Upper lobe of left lung (tissue), 6 donors: ENCODE data around the gene ONECUT3. TPM values are rescaled to one million over a fixed set of nuclear protein-coding genes. Genes with fewer than 3 reads are reported as not detected.
A peak's percentile ranks its signal among the peaks of the same experiment; 100 is the strongest.

ENCODE experiments used
- ATAC-seq, 2 donors: fragments of 200-7000 bp; cut with Tn5 transposase; one replicate each; pipeline ENCODE4 v1.9.1; 2022; ENCODE audit warnings: mild to moderate bottlenecking in 2 of 2, moderate library complexity in 2 of 2; ENCODE audit not compliant: low FRiP score in 2 of 2
- DNase-seq, 2 donors: peaks; one replicate each; pipeline ENCODE4 v3.0.0-alpha.2; 2019 to 2020
- H3K27ac ChIP-seq, 4 donors: fragments of 200-600 bp; sonication (generic); one replicate each; pipeline ENCODE4 v1.5.1; 2016 to 2019
- H3K27me3 ChIP-seq, 4 donors: fragments of 200-600 bp; sonication (generic); one replicate each; pipeline ENCODE4 v1.5.1; 2017 to 2019
- H3K36me3 ChIP-seq, 4 donors: fragments of 200-600 bp; sonication (generic); one replicate each; pipeline ENCODE4 v1.5.1; 2016 to 2019
- H3K4me1 ChIP-seq, 4 donors: fragments of 200-600 bp; sonication (generic); one replicate each; pipeline ENCODE4 v1.5.1; 2018 to 2019
- H3K4me3 ChIP-seq, 4 donors: fragments of 200-600 bp; sonication (generic); one replicate each; pipeline ENCODE4 v1.5.1; 2017 to 2019; ENCODE audit warnings: mild to moderate bottlenecking in 2 of 4, moderate library complexity in 1 of 4
- H3K9me3 ChIP-seq, 4 donors: fragments of 200-600 bp; sonication (generic); one replicate each; pipeline ENCODE4 v1.5.1; 2018 to 2019
- CTCF ChIP-seq, 6 experiments: fragments of 450-650 bp in 4 of 6; fragments of 200-600 bp in 2 of 6; sonication (generic) in 2 of 6; IDR thresholded peaks; one replicate each; pipeline ENCODE4 v1.5.1; 2016 to 2019; ENCODE audit warnings: antibody characterized with exemption in 6 of 6
- EP300 ChIP-seq, 4 donors: sonication (generic); formaldehyde crosslinking; IDR thresholded peaks; one replicate each; pipeline ENCODE4 v1.5.1; 2017; ENCODE audit warnings: antibody characterized with exemption in 4 of 4, control low read depth in 2 of 4
- POLR2A ChIP-seq, 4 donors: fragments of 450-650 bp; IDR thresholded peaks; one replicate each; pipeline ENCODE4 v1.5.1; 2016 to 2017; ENCODE audit warnings: antibody characterized with exemption in 4 of 4, mild to moderate bottlenecking in 2 of 4
- POLR2AphosphoS5 ChIP-seq, 2 donors: sonication (generic); formaldehyde crosslinking; IDR thresholded peaks; one replicate each; pipeline ENCODE4 v1.5.1; 2017; ENCODE audit warnings: antibody characterized with exemption in 2 of 2
- WGBS, 2 donors: methylation state at CpG; one replicate each; pipeline ENCODE4 v1.1.5; 2017 to 2018; 5-methylcytosine and 5-hydroxymethylcytosine counted together
- total RNA-seq, 6 donors: library from RNA; depleted of rRNA in 4 of 6; stranded (reverse); fragments of >200 nt in 4 of 6; gene quantifications; one replicate each; pipeline versions ENCODE4 v1.1.0 to v1.2.1, GENCODE V29; 2016 to 2021
- donor health status: DM: no; HTN: no; CAD: no; lungs with moderate emphysema.
- donor health status: DM: no; HTN: yes; CAD: no; lungs with severe emphysema.

The ONECUT3 gene
- total RNA-seq, 6 donors from 2014 or later: not detected

GRCh38 chr19:1814391-1814790 lies 61.1 kb downstream of the ONECUT3 start:
- Histone ChIP-seq H3K27ac (no peak overlapping the region), H3K36me3 (peaks cover 32 to 50% (median 45%) of the 10 kb centered on the region in 4 donors), H3K9me3 (no peaks in the 10 kb centered on the region), H3K4me1 (peaks cover 12 to 21% (median 18%) of the 10 kb centered on the region in 4 donors), H3K4me3 (no peak overlapping the region), H3K27me3 (no peaks in the 10 kb centered on the region)
- DNase-seq: peak in 1 of 2 donors; percentile 31
- 84 to 89% methylated on average over 9 to 10 of the region's 10 CpGs for WGBS, 2 donors
- TF ChIP-seq EP300 (IDR thresholded peaks at IDR 0.05) (no peak), POLR2AphosphoS5 (IDR thresholded peaks at IDR 0.05) (no peak), POLR2A (IDR thresholded peaks at IDR 0.05) (no peak), CTCF (IDR thresholded peaks at IDR 0.05) (no peak)
- ATAC-seq: no peak

GRCh38 chr19:1814833-1815604 lies 61.7 kb downstream of the ONECUT3 start:
- WGBS, 2 donors: 88 to 91% methylated on average over 24 to 26 of the region's 26 CpGs
- H3K27ac ChIP-seq: no peak overlapping the region
- TF ChIP-seq EP300 (IDR thresholded peaks at IDR 0.05) (no peak), POLR2A (IDR thresholded peaks at IDR 0.05) (no peak), CTCF (IDR thresholded peaks at IDR 0.05) (no peak), POLR2AphosphoS5 (IDR thresholded peaks at IDR 0.05) (no peak)
- peaks cover 12 to 21% (median 18%) of the 10 kb centered on the region in 4 donors for H3K4me1 ChIP-seq
- no peak overlapping the region for H3K4me3 ChIP-seq
- no peaks in the 10 kb centered on the region for H3K27me3 ChIP-seq
- peak in 1 of 2 donors; percentile 69 for DNase-seq
- ATAC-seq: no peak
- H3K9me3 ChIP-seq: no peaks in the 10 kb centered on the region
- H3K36me3 ChIP-seq: peaks cover 36 to 56% (median 51%) of the 10 kb centered on the region in 4 donors

DNA sequence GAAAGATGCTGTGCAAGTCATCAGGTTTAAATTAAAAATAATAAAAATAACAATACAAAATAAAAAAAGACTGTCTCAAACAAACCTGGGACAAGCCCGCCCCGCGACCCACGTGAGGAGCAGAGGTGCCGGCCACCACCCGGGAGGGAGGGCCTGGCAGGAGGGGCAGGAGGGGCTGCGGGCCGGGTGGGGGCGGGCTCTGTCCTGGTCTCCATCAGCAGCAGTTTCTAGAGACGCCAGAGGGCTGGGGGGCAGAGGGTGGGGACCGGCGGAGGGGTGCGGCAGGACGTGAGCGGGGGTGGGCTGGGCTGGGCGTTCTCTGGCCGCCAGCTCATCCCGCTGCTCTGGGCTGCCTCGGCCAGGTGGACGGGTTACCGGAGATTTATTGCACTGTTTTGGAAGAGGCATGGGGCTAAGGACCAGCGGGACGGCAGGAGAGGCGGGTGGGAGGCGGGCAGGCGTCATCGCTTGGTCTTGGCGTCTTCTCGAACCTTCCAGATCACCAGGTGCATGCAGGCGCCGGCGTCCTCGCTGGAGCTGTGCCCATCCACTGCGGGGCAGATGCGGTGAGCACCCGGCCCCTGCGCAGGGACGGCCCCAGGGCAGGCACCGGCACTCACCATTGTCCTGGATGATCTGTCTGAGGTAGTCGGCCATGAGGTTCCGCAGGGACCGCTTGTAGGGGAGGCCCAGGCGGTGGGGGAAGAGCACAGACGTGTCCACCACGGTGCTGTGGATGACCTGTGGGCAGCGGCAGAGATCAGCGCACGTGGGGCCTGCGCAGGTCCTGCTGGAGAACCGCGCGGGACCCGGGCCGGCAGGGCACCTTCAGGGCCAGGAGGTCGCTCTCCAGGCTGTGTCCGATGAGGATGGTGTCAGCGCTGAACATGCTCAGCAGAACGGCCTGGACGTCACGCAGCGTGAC lies 62.6 kb downstream of the ONECUT3 start:
- H3K4me3 ChIP-seq: no peak overlapping the region
- DNase-seq: peak in 1 of 2 donors; percentile 84
- no peaks in the 10 kb centered on the region for H3K9me3 ChIP-seq
- WGBS, 2 donors: 93% methylated on average over 40 to 46 of the region's 61 CpGs
- no peak for TF ChIP-seq EP300 (IDR thresholded peaks at IDR 0.05)
- no peak for TF ChIP-seq CTCF (IDR thresholded peaks at IDR 0.05)
- no peak for TF ChIP-seq POLR2AphosphoS5 (IDR thresholded peaks at IDR 0.05)
- no peak for TF ChIP-seq POLR2A (IDR thresholded peaks at IDR 0.05)
- peaks cover 38 to 65% (median 59%) of the 10 kb centered on the region in 4 donors for H3K36me3 ChIP-seq
- H3K4me1 ChIP-seq: peaks cover 12 to 21% (median 18%) of the 10 kb centered on the region in 4 donors
- H3K27me3 ChIP-seq: no peaks in the 10 kb centered on the region
- ATAC-seq: no peak
- H3K27ac ChIP-seq: no peak overlapping the region

GRCh38 chr19:1816530-1817298 lies 63.4 kb downstream of the ONECUT3 start:
- ATAC-seq: no peak
- no peak for TF ChIP-seq POLR2A (IDR thresholded peaks at IDR 0.05)
- no peak for TF ChIP-seq EP300 (IDR thresholded peaks at IDR 0.05)
- TF ChIP-seq POLR2AphosphoS5 (IDR thresholded peaks at IDR 0.05): no peak
- no peak for TF ChIP-seq CTCF (IDR thresholded peaks at IDR 0.05)
- peaks cover 38 to 73% (median 65%) of the 10 kb centered on the region in 4 donors for H3K36me3 ChIP-seq
- peak in 1 of 2 donors; percentile 58 for DNase-seq
- H3K27ac ChIP-seq: no peak overlapping the region
- H3K27me3 ChIP-seq: no peaks in the 10 kb centered on the region
- 94 to 95% methylated on average over 19 to 35 of the region's 36 CpGs for WGBS, 2 donors
- no peaks in the 10 kb centered on the region for H3K9me3 ChIP-seq
- H3K4me1 ChIP-seq: peaks cover 12 to 16% (median 14%) of the 10 kb centered on the region in 4 donors
- no peak overlapping the region for H3K4me3 ChIP-seq
